Effector memory CD4-positive, alpha-beta T cell (primary cell): ENCODE measurements around the gene MORF4L2.
"Not testable (repeated sequence)": the region's sequence is repeated elsewhere in the genome, so short reads cannot be mapped to it uniquely, and the experiment has no call there.

Experiments
- DNase-seq, 3 donors: peaks; one replicate each; pipeline ENCODE4 v3.0.0-alpha.2; 2020
- H3K27ac ChIP-seq: 2 replicates; pipeline ENCODE4 v1.7.0; 2013; ENCODE audit warnings: mild to moderate bottlenecking, low read length, moderate library complexity; ENCODE audit not compliant: insufficient read depth, poor library complexity, severe bottlenecking
- H3K27me3 ChIP-seq: replicated peaks from 2 replicates; pipeline ENCODE4 v1.7.0; 2013; ENCODE audit warnings: mild to moderate bottlenecking, low read length; ENCODE audit not compliant: insufficient read depth, control insufficient read depth, poor library complexity, severe bottlenecking
- H3K36me3 ChIP-seq: 2 replicates; pipeline ENCODE4 v1.7.0; 2013; ENCODE audit warnings: mild to moderate bottlenecking, low read length, moderate library complexity; ENCODE audit not compliant: control insufficient read depth, insufficient read depth
- H3K4me1 ChIP-seq: 2 replicates; pipeline ENCODE4 v1.7.0; 2013; ENCODE audit warnings: low read length, mild to moderate bottlenecking; ENCODE audit not compliant: control insufficient read depth, insufficient read depth, poor library complexity, severe bottlenecking
- H3K4me3 ChIP-seq: 2 replicates; pipeline ENCODE4 v1.7.0; 2013; ENCODE audit warnings: low read length, low read depth, mild to moderate bottlenecking; ENCODE audit not compliant: insufficient read depth, poor library complexity, severe bottlenecking
- H3K9me3 ChIP-seq: 2 replicates; pipeline ENCODE4 v1.7.0; 2013; ENCODE audit warnings: mild to moderate bottlenecking, low read length, moderate library complexity; ENCODE audit not compliant: control insufficient read depth

Gene MORF4L2

GRCh38 chrX:103658681-103659433 is 27.6 kb downstream of the MORF4L2 start:
- Histone ChIP-seq H3K4me1 (no peaks in the 10 kb centered on the region), H3K9me3 (no peaks in the 10 kb centered on the region), H3K27me3 (no peaks in the 10 kb centered on the region), H3K4me3 (no peak overlapping the region), H3K36me3 (no peaks in the 10 kb centered on the region), H3K27ac (no peak overlapping the region)
- no peak for DNase-seq

- H3K27ac ChIP-seq: not testable (repeated sequence)
These were observed 29.4 kb downstream of the MORF4L2 start for GRCh38 chrX:103657066-103657465.

GRCh38 chrX:103656617-103657016 is 29.9 kb downstream of the MORF4L2 start:
- no peak overlapping the region for H3K27ac ChIP-seq

More at GRCh38 chrX:103657066-103657465, 29.4 kb downstream of the MORF4L2 start:
- not testable (repeated sequence) for H3K4me3 ChIP-seq, H3K36me3 ChIP-seq, H3K9me3 ChIP-seq, DNase-seq, H3K27me3 ChIP-seq, H3K4me1 ChIP-seq

GRCh38 chrX:103655230-103656000 is 31.1 kb downstream of the MORF4L2 start:
- not testable (repeated sequence) for H3K4me1 ChIP-seq, H3K27me3 ChIP-seq, H3K27ac ChIP-seq

More at GRCh38 chrX:103656617-103657016, 29.9 kb downstream of the MORF4L2 start:
- Histone ChIP-seq H3K4me3 (no peak overlapping the region), H3K9me3 (no peaks in the 10 kb centered on the region), H3K4me1 (no peaks in the 10 kb centered on the region), H3K36me3 (no peaks in the 10 kb centered on the region), H3K27me3 (no peaks in the 10 kb centered on the region)
- no peak for DNase-seq

GRCh38 chrX:103651151-103651773 is 35.2 kb downstream of the MORF4L2 start:
- no peak overlapping the region for H3K4me3 ChIP-seq
- no peaks in the 10 kb centered on the region for H3K27me3 ChIP-seq
- H3K27ac ChIP-seq: no peak overlapping the region
- DNase-seq: no peak
- H3K4me1 ChIP-seq: no peaks in the 10 kb centered on the region
- H3K9me3 ChIP-seq: no peaks in the 10 kb centered on the region
- no peaks in the 10 kb centered on the region for H3K36me3 ChIP-seq

More at GRCh38 chrX:103655230-103656000, 31.1 kb downstream of the MORF4L2 start:
- not testable (repeated sequence) for H3K36me3 ChIP-seq, H3K4me3 ChIP-seq, DNase-seq, H3K9me3 ChIP-seq

GRCh38 chrX:103647630-103648029 is 38.9 kb downstream of the MORF4L2 start:
- DNase-seq: no peak
- Histone ChIP-seq H3K27ac (no peak overlapping the region), H3K27me3 (no peaks in the 10 kb centered on the region), H3K4me3 (no peak overlapping the region), H3K4me1 (no peaks in the 10 kb centered on the region), H3K36me3 (no peaks in the 10 kb centered on the region), H3K9me3 (no peaks in the 10 kb centered on the region)

GRCh38 chrX:103644125-103644524 is 42.4 kb downstream of the MORF4L2 start:
- H3K4me1 ChIP-seq: no peaks in the 10 kb centered on the region
- no peaks in the 10 kb centered on the region for H3K9me3 ChIP-seq
- H3K4me3 ChIP-seq: no peak overlapping the region
- DNase-seq: no peak
- H3K27ac ChIP-seq: no peak overlapping the region
- no peaks in the 10 kb centered on the region for H3K36me3 ChIP-seq
- H3K27me3 ChIP-seq: no peaks in the 10 kb centered on the region

GRCh38 chrX:103640401-103641155 is 45.9 kb downstream of the MORF4L2 start:
- H3K4me1 ChIP-seq: no peaks in the 10 kb centered on the region
- no peaks in the 10 kb centered on the region for H3K36me3 ChIP-seq
- no peaks in the 10 kb centered on the region for H3K9me3 ChIP-seq
- DNase-seq: no peak
- no peaks in the 10 kb centered on the region for H3K27me3 ChIP-seq
- H3K27ac ChIP-seq: no peak overlapping the region
- no peak overlapping the region for H3K4me3 ChIP-seq

- H3K27ac ChIP-seq, H3K27me3 ChIP-seq, H3K4me1 ChIP-seq, H3K4me3 ChIP-seq, DNase-seq, H3K9me3 ChIP-seq, H3K36me3 ChIP-seq: not testable (repeated sequence)
These were observed 47.8 kb downstream of the MORF4L2 start for GRCh38 chrX:103638479-103639346.
